ENCODE measurements around the gene ZNRF3. TPM values are rescaled to one million over a fixed set of nuclear protein-coding genes. Genes with fewer than 3 reads are reported as not detected.
A peak's percentile ranks its signal among the peaks of the same experiment; 100 is the strongest.

ZNRF3 gene
- polyA plus RNA-seq, 3 donors = 26.9 to 28.8 (median 27.6) TPM

DNA sequence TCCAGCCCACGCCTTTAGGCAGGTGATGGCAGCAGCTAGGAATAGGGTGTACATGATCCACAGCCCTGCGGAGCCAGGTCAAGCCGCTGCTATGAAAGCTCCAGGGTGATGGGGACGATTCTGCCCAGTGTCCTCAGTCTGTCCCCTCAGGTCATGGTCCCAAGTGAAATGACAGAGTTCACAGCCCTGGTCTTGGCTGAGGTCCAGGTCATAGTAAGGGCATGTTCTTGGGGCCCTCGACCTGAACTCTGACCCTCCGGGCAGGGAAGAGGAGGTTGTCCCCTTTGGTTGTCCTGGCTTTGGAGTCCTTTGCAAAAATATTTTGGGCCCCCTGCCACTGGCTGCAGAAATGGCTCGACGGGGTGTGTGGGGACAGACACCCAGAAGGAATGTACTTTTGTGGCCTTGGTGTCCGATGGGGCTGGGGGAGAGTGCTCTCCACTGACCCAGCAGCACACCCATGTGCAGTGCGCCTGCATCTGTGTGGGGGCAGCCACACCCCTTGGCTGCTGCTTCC, 170.9 kb downstream of the ZNRF3 start:
- no peak for DNase-seq (ENCODE audit: low read depth in 3 of 3, low spot score in 2 of 3)

DNA sequence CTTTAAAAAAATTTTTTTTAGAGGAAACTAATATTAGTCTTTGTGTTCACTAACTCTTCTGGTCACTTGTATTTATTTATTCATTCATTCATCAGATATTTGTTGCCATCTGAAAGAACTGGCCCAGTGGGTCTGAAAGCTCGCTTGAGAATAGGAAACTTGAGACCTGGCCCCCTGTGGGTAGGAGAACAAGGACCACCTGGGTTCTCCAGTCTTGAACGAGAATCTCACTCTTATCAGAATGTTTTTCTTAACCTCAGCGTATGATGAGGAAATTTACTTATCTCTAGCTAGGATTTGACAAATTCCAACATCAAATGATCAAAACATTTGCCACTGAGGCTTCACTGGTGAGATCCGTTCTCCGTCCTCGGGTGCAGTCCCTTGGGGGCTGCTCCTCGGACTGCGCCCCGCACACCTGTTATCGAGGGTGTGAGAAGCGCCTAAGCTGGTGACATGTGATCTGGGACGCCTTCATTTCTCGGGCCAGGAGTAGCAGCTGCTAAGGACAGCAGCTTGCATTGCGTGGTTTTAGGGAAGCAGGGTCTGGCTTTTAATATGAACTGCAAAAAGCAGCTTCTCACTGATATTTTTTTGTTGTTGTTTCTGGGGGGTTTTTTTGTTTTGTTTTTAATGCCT, 171.9 kb downstream of the ZNRF3 start:
- DNase-seq (ENCODE audit: low read depth in 3 of 3, low spot score in 2 of 3) = no peak

DNA sequence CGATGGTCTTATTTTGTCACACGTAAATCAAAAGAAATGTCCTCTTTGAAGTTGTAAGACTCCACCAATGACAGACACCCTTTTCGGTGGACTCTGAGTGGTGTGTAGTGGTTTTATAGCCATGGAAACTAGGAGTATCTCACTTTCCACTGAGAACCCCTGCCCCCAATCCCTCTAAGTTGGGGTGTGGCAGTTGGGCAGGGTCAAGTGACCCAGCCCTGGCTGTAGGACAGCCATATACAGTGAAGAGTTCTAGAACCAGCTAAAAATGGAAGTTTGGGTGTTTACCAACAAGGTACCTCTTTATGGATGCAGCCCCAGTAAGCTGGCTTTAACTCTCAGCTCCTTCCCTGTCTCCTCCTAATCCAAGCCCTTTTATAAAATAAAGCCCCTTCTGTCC, 173.1 kb downstream of the ZNRF3 start:
- DNase-seq (ENCODE audit: low read depth in 3 of 3, low spot score in 2 of 3) = no peak

DNA sequence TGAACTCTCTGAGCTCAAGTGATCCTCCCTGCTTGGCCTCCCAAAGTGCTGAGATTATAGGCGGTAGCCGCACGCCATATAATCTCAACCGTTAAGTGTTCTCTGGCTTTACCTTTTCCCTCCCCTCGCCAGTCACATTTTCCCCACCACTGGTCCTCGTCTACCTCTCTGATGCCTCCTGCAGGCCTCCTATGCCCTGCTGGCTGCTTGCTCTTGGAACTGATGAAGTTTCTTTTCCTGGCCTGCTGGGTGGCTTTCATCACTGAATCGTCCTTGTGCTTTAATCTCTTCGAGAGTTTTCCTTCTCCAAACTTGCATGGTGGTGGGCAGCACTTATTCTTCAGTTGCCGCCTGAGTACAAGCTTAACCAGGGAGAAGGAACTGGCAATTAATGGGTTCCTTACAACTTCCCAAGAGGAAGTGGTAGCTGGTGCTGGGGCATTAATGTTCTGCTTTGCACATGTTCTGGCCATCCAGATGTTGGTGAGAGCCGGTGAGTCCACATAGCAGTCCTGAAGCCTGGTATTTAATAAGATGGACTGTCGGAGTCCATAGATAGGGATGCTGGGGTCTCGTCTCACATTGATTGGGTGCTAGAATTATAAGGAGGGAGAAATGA, 177.0 kb downstream of the ZNRF3 start:
- DNase-seq (ENCODE audit: low read depth in 3 of 3, low spot score in 2 of 3) = no peak

DNA sequence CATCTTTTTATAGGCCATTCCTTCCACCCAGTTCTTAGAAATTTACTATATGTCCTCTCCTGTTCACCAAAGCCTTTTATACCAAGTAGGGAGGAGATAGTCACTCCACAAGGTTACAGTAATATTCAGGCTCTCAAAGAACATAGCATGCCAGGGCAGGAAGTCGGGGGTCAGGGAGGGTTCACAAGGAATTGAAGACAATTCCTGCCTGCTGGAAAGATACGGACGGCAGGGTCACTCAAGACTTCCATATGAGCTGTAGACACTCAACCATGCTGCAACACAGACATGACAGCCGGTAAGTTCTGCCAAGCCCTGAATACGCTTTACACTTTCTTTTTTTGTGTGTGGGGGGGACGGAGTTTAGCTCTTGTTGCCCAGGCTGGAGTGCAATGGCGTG, 177.6 kb downstream of the ZNRF3 start:
- DNase-seq (ENCODE audit: low read depth in 3 of 3, low spot score in 2 of 3) = no peak

DNA sequence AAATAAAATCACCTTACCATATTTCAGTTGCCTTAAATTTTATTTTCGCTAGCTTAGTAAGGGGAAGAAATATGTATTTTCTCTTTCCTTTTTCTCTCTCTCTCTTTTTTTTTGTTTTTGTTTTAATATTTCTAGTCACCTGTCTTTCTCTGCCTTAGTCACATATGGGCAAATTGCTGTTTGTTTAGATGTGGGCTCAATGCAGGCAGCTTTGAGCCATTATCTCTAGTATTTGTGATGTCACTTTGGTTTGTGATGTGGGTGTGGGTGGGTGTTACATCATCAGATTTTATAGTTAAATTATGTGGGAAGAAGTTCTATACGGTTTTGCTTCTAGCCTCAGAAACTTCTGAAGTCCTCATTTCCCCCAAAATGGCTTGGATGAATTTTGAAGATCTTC, 178.4 kb downstream of the ZNRF3 start, which contains the start of gene C22orf31:
Gene C22orf31 (minus strand): TSS at position 59 of the 400 bp plus-strand sequence. CDS start 39 bp downstream, at position 20.
- no peak for DNase-seq (ENCODE audit: low read depth in 3 of 3, low spot score in 2 of 3)

DNA sequence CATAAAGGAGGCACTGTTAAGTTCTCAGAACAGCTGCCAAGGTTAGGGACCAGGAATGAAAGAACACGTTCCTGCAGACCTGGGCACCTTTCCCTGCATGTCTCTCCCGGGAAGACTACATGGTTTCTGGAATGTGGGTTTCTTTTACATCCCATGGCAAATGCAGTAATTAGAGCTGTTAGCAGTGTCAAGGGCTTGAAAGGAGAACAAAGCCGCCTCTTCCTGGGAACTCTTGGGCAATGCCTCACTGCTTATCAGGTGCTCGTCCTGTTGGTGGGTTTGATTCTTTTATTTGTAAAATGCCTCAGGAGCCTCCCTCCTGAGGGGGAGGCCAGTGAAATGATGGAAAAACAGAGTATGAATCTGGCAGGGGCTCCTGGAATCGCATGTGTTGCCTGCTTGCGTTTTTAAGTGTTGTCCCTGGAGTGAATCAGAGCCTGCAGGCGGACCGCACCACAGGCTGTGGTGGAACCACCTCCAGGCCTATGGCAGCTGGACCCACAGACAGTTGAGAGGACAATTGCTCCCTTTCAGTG, 179.0 kb downstream of the ZNRF3 start:
- DNase-seq (ENCODE audit: low read depth in 3 of 3, low spot score in 2 of 3) = no peak

DNA sequence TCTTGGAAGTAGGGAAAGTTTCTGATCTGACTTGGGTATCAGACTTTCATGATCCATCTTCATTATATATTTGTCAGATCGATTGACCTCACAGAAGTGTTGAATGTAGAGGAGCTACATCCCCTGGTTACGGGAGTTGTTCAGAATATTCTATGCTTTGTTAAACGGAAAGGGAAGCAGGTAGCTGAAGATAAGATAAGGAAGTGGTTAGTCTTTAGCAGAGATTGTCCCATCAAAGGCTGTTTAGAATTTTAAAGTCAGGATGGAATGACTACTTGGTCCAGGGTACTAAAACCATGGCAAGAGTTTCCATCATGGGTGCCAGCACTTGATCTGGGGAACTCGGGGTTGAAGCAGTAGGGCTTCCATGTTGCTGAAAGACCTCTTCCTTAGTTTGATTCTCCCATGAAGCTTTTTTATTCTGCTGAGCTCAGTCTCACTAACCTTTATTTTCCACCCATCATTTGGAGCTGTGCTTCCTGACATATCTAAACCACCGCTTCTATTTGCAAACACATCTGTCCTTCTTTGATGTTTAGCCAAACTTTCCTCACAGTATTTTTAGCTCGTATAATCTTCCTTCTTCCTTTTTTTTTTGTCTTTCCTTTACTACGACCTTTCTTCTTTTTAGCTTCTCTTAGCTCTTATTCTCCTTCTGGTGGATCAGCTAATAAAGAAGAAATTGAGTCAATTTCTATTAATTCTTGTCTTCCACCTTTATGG, 182.3 kb downstream of the ZNRF3 start:
- no peak for DNase-seq (ENCODE audit: low read depth in 3 of 3, low spot score in 2 of 3)

DNA sequence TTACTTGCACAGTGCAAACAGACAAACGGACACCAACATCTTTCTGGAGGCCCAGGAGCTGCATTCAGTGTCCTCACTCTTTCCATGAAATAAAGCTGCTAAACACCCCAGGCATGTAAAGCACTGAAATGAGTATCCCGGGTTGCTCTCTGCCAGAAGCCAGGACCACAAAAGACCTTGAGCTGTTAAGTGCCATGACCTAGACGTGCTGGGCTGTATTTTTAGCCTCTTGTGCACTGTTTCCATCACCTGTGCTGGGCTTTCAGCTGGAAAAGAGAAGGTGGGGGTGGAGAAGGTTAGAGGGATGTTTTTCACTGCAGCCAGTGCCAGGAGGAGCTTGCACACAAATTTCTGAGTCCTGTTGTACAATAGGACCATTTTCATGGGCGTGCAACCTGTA, 186.1 kb downstream of the ZNRF3 start:
- no peak for DNase-seq (ENCODE audit: low read depth in 3 of 3, low spot score in 2 of 3)

DNA sequence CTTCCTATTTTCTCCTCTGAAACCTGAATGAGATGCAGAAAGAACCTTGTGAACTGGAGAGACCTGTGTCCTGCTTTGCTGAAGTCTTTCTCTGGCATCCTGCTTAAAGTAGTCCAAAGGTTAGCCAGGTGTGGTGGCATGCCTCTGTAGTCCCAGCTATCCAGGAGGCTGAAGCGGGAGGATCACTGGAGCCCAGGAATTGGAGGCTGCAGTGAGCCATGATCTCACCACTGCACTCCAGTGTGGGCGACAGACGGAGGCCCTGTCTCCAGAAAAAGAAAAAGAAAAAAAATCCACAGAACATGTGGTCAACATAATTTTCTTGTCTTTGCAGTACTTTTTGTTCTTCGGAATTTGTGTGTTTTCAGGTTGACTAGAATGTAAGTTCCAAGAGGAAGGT, 187.1 kb downstream of the ZNRF3 start:
- no peak for DNase-seq (ENCODE audit: low read depth in 3 of 3, low spot score in 2 of 3)

DNA sequence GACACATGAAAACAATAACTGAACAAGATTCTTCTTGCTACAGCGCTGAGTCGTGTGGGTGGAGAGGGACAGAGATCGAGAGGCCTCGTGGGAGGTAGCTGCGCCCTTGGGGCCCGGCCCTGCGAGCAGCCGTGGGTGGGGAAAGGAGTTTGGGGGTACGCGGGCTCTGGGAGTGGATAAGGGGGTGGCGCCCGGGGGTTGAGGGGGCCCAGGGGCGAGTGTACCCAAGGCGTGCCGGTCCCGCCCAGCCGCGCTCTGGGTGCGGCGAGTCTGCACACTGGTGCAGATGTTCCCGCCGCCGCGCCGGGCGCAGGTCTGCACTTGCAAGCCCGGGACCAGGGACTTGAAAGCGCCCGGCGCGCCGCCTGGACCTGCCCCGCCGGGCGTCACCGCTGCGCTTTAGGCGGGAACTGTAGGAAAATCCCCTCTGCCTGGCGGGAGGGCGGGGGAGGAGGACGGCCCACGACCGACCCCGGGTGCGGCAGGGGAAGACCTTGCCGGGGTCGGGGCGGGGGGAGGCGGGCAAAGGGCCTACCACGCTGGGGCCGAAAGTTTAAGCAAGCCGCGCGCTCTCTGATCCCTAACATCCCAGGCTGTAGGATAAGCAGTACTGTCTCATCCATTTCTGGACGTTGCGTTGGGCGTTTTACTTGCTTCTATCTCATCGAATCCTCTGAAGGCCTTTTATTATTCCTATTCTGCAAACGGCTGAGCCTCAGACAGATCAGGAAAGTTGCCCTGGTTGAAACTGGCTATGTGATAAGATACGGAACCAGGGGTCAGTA, 188.1 kb downstream of the ZNRF3 start:
- no peak for DNase-seq (ENCODE audit: low read depth in 3 of 3, low spot score in 2 of 3)

DNA sequence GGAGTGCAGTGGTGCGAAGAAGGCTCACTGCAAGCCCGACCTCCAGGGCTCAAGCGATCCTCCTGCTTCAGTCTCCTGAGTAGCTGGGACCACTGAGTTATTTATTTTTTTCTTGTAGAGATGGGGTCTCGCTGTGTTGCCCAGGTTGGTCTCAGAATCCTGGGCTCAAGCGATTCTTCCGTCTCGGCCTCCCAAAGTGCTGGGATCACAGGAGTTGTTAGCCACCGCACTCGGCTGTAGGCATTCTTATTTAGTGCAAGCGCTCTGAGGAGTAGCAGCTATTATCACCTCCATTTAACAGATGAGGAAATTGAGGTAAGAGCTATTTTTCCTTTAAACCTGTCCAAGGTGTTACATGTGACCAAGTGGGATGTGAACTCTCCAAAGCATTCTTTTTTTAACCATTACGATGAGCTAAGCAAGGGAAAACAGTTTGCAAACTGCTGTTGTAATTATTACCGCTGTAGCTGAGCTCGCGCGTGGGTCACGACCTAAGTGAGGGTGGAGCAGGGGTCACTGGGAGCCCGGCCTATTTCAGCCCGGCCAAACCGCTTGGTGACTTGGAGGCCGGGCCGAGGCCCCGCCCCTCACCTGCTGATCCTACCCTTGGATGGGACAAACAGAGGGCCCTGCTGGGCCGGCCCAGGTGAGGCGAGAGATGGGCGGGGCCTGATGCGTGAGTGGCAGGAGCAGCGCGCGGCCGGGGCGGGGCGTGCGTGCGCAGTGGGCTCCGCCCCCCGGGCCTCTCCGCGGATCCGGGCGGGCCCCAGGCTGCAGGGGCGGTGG, 189.0 kb downstream of the ZNRF3 start:
- DNase-seq (ENCODE audit: low read depth in 3 of 3, low spot score in 2 of 3) = peak; percentile 36 to 75 (median 60)

DNA sequence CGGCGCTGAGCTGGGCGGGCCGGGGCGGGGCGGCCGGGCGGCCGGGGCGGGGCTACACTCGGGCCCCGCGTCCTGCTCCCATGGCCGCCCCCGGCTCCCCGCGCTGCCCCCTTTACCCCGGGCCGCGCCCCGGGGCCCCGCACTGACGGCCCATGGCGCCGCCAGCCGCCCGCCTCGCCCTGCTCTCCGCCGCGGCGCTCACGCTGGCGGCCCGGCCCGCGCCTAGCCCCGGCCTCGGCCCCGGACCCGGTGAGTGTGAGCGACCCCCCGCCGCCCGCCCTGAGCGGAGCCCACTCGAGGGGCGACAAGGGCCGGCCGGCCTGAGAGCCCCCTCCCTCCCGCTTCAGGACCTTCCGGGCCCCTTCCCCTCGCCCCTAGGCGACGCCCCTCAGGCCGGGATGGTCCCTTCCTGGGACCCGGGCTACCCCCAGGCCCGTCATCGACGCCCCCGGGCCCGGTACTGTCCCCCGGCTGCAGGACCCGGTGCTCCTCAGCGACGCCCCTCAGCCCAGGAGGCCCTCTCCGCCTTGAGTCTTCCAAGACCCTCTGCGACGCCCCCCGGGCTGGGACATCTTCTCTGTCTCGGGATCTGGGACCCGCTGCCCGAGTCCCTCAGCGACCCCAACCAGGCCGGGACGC, 189.7 kb downstream of the ZNRF3 start, which contains the start of gene KREMEN1:
Gene KREMEN1 (plus strand): TSS at position 57 of the 639 bp plus-strand sequence. CDS start 96 bp downstream, at position 153.
- DNase-seq (ENCODE audit: low read depth in 3 of 3, low spot score in 2 of 3) = no peak

DNA sequence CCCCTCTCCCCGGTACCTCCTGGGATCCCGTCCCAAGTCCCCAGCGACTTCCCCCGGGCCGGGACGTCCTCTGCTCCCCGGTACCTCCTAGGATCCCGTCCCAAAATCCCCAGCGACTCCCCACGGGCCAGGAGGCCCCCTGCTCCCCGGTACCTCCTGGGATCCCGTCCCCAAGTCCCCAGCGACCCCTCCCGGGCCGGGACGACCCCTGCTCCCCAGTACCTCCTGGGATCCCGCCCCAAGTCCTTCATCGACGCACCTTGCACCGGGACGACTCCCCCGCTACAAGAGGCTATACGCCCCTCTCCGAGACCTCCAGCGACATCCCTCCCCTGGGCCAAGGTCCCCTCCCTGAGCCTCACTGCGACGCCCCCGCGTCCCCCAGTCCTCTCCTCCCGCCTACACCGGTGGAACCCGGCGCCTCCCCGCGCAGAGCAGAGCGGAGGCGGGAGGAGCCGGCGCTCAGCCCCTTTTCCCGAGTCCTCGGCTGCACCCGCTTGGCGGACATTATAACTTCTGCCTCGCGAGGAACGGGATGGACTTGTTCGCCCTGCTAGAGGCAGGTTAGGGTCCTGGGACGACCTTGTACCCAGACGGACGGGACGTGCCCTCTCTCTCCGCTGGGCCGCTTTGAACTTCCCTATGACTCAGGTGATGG, 190.4 kb downstream of the ZNRF3 start:
- DNase-seq (ENCODE audit: low read depth in 3 of 3, low spot score in 2 of 3) = peak in 2 of 3 donors; percentile 44 to 51

DNA sequence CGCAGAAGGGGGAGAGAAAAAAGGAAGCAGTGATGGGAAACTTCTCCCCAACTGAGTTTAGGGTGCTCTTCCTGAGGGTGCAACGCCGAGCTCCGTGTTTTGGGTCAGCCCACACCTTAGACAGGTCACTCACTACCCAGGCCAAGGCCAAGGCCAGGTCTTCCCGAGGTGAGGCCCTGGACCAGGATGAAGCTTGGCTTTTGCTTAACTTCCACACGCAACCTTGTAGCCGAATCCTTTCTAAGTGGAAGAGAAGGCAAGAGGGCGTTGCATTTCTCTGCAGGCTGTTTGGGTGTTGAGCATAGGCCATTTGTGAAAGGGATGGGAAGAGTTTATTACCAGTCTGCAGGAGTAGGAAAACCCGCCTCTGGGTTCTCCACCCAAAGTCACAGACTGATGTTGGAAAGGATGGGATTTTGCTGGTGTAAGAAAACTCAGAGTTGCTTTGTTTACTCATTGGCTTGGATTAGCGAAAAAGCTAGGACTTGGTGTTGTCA, 191.0 kb downstream of the ZNRF3 start:
- no peak for DNase-seq (ENCODE audit: low read depth in 3 of 3, low spot score in 2 of 3)

DNA sequence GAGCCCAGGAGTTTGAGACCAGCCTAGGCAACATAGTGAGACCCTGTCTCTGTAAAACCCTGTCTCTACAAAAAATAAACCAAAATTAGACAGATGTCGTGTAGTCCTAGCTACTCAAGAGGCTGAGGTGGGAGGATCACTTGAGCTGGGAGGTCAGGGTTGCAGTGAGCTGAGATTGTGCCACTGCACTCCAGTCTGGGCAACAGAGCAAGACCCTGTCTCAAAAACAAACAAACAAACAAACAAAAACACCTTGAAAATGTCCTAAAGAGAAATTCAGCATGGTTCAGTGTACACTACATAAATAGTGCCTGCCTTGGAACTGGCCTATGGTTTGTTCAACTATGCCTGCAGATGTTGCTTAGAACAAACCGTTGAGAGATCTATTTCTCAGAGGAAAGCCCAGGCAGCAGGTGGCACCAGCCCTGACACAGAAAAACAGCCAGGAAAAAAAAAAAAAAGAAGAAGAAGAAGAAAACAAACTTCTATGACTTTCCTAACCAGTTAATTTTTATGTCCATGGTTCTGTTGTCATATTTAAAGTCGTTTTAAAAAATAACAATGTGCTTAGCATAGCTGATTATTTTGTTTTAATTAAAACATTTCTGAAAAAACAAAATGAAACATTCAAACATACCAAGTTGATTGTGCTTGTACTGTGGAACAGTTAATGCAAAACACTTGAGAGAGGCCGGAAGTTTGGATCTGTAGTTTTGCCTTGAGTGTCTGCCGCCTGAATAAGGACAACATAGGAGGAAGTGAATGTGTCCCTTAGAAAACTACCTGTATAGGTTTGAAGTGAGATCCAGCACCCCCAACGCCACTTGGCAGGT, 194.9 kb downstream of the ZNRF3 start:
- no peak for DNase-seq (ENCODE audit: low read depth in 3 of 3, low spot score in 2 of 3)

DNA sequence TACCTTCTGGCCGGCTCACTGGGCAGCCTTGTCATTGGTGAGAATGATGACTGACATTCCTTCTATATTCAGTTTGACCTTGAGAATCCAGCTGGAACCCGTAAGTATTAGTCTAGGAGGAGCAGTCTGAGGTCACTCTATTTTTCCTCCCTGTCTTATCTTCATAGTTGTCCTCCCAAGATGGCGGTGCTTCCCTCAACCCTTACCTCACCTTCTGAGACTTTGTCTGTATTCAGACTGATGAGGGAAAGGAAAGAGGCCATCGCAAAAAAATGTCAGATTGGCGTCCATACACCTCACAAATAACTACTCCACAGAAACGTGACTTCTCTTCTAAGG, 195.5 kb downstream of the ZNRF3 start:
- no peak for DNase-seq (ENCODE audit: low read depth in 3 of 3, low spot score in 2 of 3)

Data from right renal cortex interstitium (tissue), 3 donors.